ENCODE data around the gene SLC37A1.

Gene SLC37A1

DNA sequence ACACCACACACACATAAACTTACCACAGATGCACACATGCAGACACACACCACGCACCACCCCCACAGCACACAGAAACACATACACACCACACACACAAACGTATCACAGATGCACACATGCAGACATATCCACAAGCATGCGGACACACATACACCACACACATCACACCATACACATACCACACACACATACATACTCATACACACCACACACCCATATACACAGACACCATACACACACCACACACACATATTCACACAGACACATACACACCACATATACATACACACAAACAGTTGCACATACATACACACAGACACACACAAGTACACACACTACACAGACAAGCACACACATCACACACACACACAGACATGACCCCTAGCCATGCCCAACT, 102.3 kb downstream of the SLC37A1 start:
- Mint-ChIP-seq H3K4me3 (no peak overlapping the region), H3K27me3 (peaks cover 27% of the 10 kb centered on the region), H3K27ac (ENCODE audit: low read depth) (no peak overlapping the region), H3K9me3 (no peaks in the 10 kb centered on the region), H3K36me3 (ENCODE audit: insufficient read depth) (no peaks in the 10 kb centered on the region), H3K4me1 (peaks cover 5% of the 10 kb centered on the region)
- no peak for DNase-seq (ENCODE audit: low spot score in 2 of 2)
- ATAC-seq (replicated peaks; ENCODE audit: extremely low read depth, poor library complexity, severe bottlenecking) = no peak

- Mint-ChIP-seq H3K4me3 (no peak overlapping the region), H3K9me3 (no peaks in the 10 kb centered on the region), H3K27me3 (peaks cover 32% of the 10 kb centered on the region), H3K36me3 (ENCODE audit: insufficient read depth) (no peaks in the 10 kb centered on the region), H3K27ac (ENCODE audit: low read depth) (no peak overlapping the region), H3K4me1 (peaks cover 5% of the 10 kb centered on the region)
- DNase-seq (ENCODE audit: low spot score in 2 of 2) = no peak
- no peak for ATAC-seq (replicated peaks; ENCODE audit: extremely low read depth, poor library complexity, severe bottlenecking)
Measured at GRCh38 chr21:42616446-42616845, 102.8 kb downstream of the SLC37A1 start.

- Mint-ChIP-seq H3K9me3 (no peaks in the 10 kb centered on the region), H3K36me3 (ENCODE audit: insufficient read depth) (no peaks in the 10 kb centered on the region)
Measured at GRCh38 chr21:42616941-42617340, 103.3 kb downstream of the SLC37A1 start.

GRCh38 chr21:42617486-42617885, 103.8 kb downstream of the SLC37A1 start:
- no peak for DNase-seq (ENCODE audit: low spot score in 2 of 2)
- no peaks in the 10 kb centered on the region for H3K36me3 Mint-ChIP-seq (ENCODE audit: insufficient read depth)

More at GRCh38 chr21:42616941-42617340, 103.3 kb downstream of the SLC37A1 start:
- no peak for ATAC-seq (replicated peaks; ENCODE audit: extremely low read depth, poor library complexity, severe bottlenecking)
- Mint-ChIP-seq H3K27me3 (peaks cover 37% of the 10 kb centered on the region), H3K4me1 (peaks cover 5% of the 10 kb centered on the region), H3K27ac (ENCODE audit: low read depth) (no peak overlapping the region), H3K4me3 (no peak overlapping the region)
- DNase-seq (ENCODE audit: low spot score in 2 of 2) = no peak

DNA sequence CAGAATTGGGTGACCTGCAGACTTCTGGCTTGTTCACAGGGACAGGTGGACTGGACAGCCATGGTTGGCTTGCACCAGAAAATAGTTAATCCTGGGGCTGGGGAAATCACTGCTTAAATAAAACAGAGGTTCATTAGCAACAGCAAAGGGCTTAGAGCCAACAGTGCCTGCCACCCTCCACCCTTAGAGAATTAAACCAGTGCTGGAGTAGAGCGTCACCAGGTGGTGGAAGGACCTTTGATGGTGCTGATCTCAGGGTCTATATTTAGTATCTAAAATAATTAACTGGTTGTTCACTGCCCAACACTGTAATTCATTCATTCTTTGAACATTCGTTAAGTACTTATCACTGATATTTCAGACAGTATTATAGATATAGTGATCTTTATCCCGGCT, 105.1 kb downstream of the SLC37A1 start:
- Mint-ChIP-seq H3K27me3 (peaks cover 52% of the 10 kb centered on the region), H3K27ac (ENCODE audit: low read depth) (no peak overlapping the region), H3K9me3 (no peaks in the 10 kb centered on the region), H3K36me3 (ENCODE audit: insufficient read depth) (no peaks in the 10 kb centered on the region), H3K4me3 (no peak overlapping the region), H3K4me1 (peaks cover under 1% of the 10 kb centered on the region)
- ATAC-seq (replicated peaks; ENCODE audit: extremely low read depth, poor library complexity, severe bottlenecking) = no peak
- DNase-seq (ENCODE audit: low spot score in 2 of 2) = no peak

More at GRCh38 chr21:42617486-42617885, 103.8 kb downstream of the SLC37A1 start:
- no peak for ATAC-seq (replicated peaks; ENCODE audit: extremely low read depth, poor library complexity, severe bottlenecking)
- peaks cover 43% of the 10 kb centered on the region for H3K27me3 Mint-ChIP-seq
- H3K4me1 Mint-ChIP-seq = peaks cover 5% of the 10 kb centered on the region
- no peaks in the 10 kb centered on the region for H3K9me3 Mint-ChIP-seq
- H3K27ac Mint-ChIP-seq (ENCODE audit: low read depth) = no peak overlapping the region
- no peak overlapping the region for H3K4me3 Mint-ChIP-seq

DNA sequence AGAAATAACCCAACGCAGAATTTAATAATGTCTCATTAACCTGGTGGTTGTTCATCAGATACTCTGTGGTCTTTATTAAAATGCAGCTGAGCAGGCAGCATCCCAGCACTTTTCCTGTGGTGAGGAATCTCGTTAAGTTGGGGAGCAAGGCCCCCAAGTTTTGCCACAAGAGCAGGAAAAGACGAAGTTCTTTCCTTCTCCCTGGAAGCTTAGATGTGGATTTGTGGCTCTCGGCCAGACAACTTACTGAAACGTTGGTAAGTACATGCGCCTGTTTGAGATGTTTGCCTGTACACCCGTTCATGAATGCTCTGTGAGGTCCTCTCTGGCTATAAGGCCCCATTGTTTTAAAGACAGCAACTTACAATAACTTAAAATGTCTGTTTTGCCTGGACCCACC, 105.5 kb downstream of the SLC37A1 start:
- H3K36me3 Mint-ChIP-seq (ENCODE audit: insufficient read depth) = no peaks in the 10 kb centered on the region
- peaks cover 57% of the 10 kb centered on the region for H3K27me3 Mint-ChIP-seq
- H3K4me3 Mint-ChIP-seq = no peak overlapping the region
- H3K9me3 Mint-ChIP-seq = no peaks in the 10 kb centered on the region
- ATAC-seq (replicated peaks; ENCODE audit: extremely low read depth, poor library complexity, severe bottlenecking) = no peak
- H3K27ac Mint-ChIP-seq (ENCODE audit: low read depth) = no peak overlapping the region
- DNase-seq (ENCODE audit: low spot score in 2 of 2) = no peak
- H3K4me1 Mint-ChIP-seq = no peaks in the 10 kb centered on the region

DNA sequence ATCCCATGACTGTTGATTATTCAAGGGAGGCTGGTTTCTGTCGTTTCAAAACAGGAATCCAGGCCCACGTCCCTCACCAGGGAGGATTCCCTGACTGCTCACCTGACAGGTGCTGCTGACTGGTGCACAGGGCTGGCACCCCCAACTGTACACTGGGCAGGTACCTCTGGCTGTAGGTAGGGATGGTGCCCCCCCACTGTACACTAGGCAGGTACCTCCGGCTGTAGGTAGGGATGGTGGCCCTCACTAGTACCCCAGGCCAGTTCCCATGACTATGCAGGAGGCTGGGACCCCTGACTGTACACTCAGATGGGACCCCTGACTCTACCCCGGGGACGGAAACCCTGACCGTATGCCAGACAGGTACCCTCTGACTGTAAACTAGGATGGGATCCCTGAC, 106.2 kb downstream of the SLC37A1 start:
- DNase-seq (ENCODE audit: low spot score in 2 of 2) = no peak
- peaks cover 58% of the 10 kb centered on the region for H3K27me3 Mint-ChIP-seq
- no peak overlapping the region for H3K4me3 Mint-ChIP-seq
- H3K36me3 Mint-ChIP-seq (ENCODE audit: insufficient read depth) = no peaks in the 10 kb centered on the region
- no peak for ATAC-seq (replicated peaks; ENCODE audit: extremely low read depth, poor library complexity, severe bottlenecking)
- no peaks in the 10 kb centered on the region for H3K9me3 Mint-ChIP-seq
- H3K4me1 Mint-ChIP-seq = no peaks in the 10 kb centered on the region
- H3K27ac Mint-ChIP-seq (ENCODE audit: low read depth) = no peak overlapping the region

DNA sequence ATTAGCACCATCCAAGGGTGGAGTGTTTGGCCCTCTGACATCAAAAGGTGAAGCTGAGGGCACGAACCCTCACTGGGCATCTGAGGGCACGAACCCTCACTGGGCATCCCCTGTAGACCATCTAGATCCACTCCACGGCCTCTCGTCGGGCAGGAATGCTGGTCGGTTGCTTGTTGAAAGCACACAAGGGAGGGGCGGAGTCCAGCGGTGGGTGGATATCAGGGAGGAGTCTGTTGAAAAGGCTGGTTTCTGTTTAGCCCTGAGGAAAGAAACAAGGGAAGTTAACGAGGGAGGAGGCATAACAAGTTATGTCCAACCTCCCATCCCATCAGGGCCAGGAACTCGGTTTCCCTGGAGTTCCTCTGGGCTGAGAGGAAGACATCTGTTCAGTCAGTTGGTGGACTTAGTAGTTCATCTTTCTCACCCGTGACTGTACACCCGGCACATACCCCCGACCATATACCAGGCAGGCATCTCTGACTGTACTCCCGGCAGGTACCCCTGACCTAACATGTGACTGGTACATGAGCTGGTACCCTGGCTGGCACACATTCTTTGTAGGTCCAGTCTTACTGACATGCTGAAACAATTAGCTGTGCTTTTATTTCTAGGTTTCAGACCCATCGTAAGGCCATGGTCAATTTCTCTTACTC, 107.6 kb downstream of the SLC37A1 start:
- no peak overlapping the region for H3K27ac Mint-ChIP-seq (ENCODE audit: low read depth)
- H3K4me3 Mint-ChIP-seq = no peak overlapping the region
- peaks cover 58% of the 10 kb centered on the region for H3K27me3 Mint-ChIP-seq
- H3K36me3 Mint-ChIP-seq (ENCODE audit: insufficient read depth) = no peaks in the 10 kb centered on the region
- H3K4me1 Mint-ChIP-seq = no peaks in the 10 kb centered on the region
- H3K9me3 Mint-ChIP-seq = no peaks in the 10 kb centered on the region
- no peak for DNase-seq (ENCODE audit: low spot score in 2 of 2)
- ATAC-seq (replicated peaks; ENCODE audit: extremely low read depth, poor library complexity, severe bottlenecking) = no peak

DNA sequence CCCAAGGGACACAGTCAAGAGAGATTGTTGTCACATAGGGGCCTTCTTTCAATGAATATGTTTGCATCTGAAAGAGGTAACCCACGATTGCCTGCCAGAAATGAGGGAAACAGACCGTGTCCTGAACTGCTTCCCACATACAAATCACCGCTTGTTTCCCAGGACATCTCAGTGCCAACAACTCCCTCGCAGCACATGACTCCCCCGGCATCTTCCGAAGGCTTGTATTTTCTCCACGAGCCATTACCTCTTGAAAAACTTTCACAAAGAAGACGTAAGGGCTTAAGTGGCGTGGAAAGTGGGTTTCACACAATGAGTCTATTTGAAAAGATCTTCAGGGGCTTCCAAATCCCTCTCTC, 108.1 kb downstream of the SLC37A1 start:
- DNase-seq (ENCODE audit: low spot score in 2 of 2) = no peak
- Mint-ChIP-seq H3K27ac (ENCODE audit: low read depth) (no peak overlapping the region), H3K9me3 (no peaks in the 10 kb centered on the region), H3K4me1 (no peaks in the 10 kb centered on the region), H3K36me3 (ENCODE audit: insufficient read depth) (no peaks in the 10 kb centered on the region), H3K27me3 (peaks cover 58% of the 10 kb centered on the region), H3K4me3 (no peak overlapping the region)
- ATAC-seq (replicated peaks; ENCODE audit: extremely low read depth, poor library complexity, severe bottlenecking) = no peak

DNA sequence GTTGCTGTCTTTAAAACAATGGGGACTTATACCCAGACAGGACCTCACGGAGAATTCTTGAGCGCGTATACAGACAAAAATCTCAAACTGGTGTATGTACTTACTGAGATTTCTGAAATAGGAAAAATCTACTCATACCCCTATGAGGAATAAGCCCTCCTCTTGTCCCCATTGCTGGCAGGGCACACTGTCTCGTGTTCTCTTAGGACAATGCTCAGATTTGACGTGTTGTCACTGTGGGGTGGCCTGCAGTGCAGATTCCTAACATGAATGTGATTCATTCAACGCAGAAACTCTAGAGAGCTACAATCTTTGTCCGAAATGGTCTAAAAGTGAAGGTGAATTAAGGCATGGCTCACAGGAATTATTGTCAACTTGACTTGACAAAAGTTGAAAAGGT, 108.6 kb downstream of the SLC37A1 start:
- Mint-ChIP-seq H3K4me1 (no peaks in the 10 kb centered on the region), H3K36me3 (ENCODE audit: insufficient read depth) (peaks cover 1% of the 10 kb centered on the region), H3K27ac (ENCODE audit: low read depth) (no peak overlapping the region), H3K27me3 (peaks cover 58% of the 10 kb centered on the region), H3K9me3 (no peaks in the 10 kb centered on the region), H3K4me3 (no peak overlapping the region)
- DNase-seq (ENCODE audit: low spot score in 2 of 2) = no peak
- ATAC-seq (replicated peaks; ENCODE audit: extremely low read depth, poor library complexity, severe bottlenecking) = no peak

DNA sequence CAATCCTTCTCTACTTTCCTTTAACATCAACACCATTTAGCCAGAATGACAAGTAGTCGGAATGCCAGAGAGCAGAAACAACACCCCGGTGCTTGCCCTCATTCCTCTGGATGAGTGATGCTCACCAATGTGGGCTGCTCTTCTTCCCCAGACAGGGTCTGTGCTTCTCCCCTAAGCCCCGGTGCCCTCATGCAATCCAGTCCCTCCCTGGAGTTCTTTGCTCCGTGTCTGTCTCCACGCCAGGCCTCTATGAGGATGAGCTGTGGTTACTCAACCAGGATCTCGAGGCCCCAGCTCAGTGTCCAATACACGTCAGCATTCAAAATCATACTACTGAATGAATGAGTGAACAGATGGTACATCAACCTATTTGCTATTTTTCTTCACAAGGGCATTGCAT, 110.0 kb downstream of the SLC37A1 start:
- ATAC-seq (replicated peaks; ENCODE audit: extremely low read depth, poor library complexity, severe bottlenecking) = no peak
- no peak overlapping the region for H3K4me3 Mint-ChIP-seq

DNA sequence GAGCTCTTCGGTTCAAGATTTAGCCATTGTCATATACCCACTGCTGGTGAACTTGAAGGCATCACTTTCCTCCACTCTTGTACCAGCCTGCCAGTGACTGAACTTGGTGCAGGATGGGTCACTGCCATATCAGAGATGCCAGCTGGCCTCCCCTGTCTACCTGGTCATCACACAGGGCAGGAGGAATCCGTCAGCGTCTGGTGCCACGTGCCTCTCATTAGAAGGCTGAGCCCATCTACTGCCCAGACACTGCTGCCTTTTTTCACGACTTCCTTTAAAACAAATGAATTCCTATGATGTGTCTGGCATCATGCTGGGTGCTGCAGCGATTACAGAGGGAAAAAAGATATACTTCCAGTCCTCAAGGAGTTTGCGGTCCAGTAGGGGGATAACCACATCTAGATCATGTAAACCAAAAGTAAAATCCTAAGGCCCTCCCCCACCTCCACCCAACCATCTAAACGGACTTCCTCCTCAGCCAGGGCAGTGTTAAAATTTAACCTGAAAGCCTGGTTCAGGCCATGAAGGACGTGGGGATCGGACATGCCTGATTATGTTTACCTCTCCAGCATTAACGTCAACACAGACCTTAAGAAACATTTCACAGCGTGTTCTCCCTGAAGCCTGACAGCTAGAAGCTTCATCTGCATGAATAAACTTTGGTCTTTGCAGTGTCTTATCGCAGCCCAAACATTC, 110.6 kb downstream of the SLC37A1 start:
- H3K27ac Mint-ChIP-seq (ENCODE audit: low read depth) = no peak overlapping the region
- H3K4me3 Mint-ChIP-seq = no peak overlapping the region
- peaks cover 47% of the 10 kb centered on the region for H3K27me3 Mint-ChIP-seq
- H3K4me1 Mint-ChIP-seq = no peaks in the 10 kb centered on the region
- DNase-seq (ENCODE audit: low spot score in 2 of 2) (no peak), ATAC-seq (replicated peaks; ENCODE audit: extremely low read depth, poor library complexity, severe bottlenecking) (no peak)
- peaks cover 1% of the 10 kb centered on the region for H3K36me3 Mint-ChIP-seq (ENCODE audit: insufficient read depth)
- H3K9me3 Mint-ChIP-seq = no peaks in the 10 kb centered on the region

More for the DNA sequence above, 110.0 kb downstream of the SLC37A1 start:
- DNase-seq (ENCODE audit: low spot score in 2 of 2) = no peak
- Mint-ChIP-seq H3K9me3 (no peaks in the 10 kb centered on the region), H3K27ac (ENCODE audit: low read depth) (no peak overlapping the region), H3K4me1 (no peaks in the 10 kb centered on the region), H3K27me3 (peaks cover 53% of the 10 kb centered on the region), H3K36me3 (ENCODE audit: insufficient read depth) (peaks cover 1% of the 10 kb centered on the region)

- no peaks in the 10 kb centered on the region for H3K9me3 Mint-ChIP-seq
- H3K4me3 Mint-ChIP-seq = no peak overlapping the region
- peaks cover 1% of the 10 kb centered on the region for H3K36me3 Mint-ChIP-seq (ENCODE audit: insufficient read depth)
- no peaks in the 10 kb centered on the region for H3K4me1 Mint-ChIP-seq
- H3K27ac Mint-ChIP-seq (ENCODE audit: low read depth) = no peak overlapping the region
- peaks cover 40% of the 10 kb centered on the region for H3K27me3 Mint-ChIP-seq
- DNase-seq (ENCODE audit: low spot score in 2 of 2) (no peak), ATAC-seq (replicated peaks; ENCODE audit: extremely low read depth, poor library complexity, severe bottlenecking) (no peak)
Measured at GRCh38 chr21:42624936-42625335, 111.3 kb downstream of the SLC37A1 start.
